Glomerular endothelial cell (primary cell): Measurements from ENCODE around the gene SH3BP2. TPM values are rescaled to one million over a fixed set of nuclear protein-coding genes. Genes with fewer than 3 reads are reported as not detected.
"Not testable (repeated sequence)": the region's sequence is repeated elsewhere in the genome, so short reads cannot be mapped to it uniquely, and the experiment has no call there.

Experiments
- DNase-seq: peaks from one replicate; pipeline ENCODE4 v3.0.0-alpha.2; 2011; ENCODE audit warnings: low read depth, low spot score; ENCODE audit errors: extremely low read depth
- total RNA-seq: library from RNA; depleted of rRNA; stranded (reverse); fragments of >200 nt; gene quantifications from 2 replicates; pipeline ENCODE4 v1.2.3, GENCODE V29; 2015

SH3BP2 gene
- total RNA-seq, 1 donor from 2014 or later, result 69.8 TPM

DNA sequence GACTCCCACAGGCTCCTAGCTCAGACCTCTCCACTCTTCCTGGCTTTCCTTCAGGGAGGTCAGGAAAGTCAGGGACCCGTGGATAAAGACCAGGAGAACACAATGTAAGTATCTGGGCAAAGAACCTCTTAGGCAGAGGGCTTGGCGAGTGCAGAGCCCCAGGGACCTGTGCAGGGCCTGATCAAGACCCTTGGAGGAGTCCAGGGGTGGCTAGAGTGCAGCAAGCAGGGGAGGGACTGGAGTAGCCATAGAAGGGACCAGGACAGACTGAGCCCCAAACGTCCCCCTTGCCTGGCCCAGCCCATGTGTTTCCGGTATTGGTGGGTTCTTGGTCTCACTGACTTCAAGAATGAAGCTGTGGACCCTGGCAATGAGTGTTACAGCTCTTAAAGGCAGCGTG is 30.8 kb upstream of the SH3BP2 start:
- DNase-seq, result no peak

DNA sequence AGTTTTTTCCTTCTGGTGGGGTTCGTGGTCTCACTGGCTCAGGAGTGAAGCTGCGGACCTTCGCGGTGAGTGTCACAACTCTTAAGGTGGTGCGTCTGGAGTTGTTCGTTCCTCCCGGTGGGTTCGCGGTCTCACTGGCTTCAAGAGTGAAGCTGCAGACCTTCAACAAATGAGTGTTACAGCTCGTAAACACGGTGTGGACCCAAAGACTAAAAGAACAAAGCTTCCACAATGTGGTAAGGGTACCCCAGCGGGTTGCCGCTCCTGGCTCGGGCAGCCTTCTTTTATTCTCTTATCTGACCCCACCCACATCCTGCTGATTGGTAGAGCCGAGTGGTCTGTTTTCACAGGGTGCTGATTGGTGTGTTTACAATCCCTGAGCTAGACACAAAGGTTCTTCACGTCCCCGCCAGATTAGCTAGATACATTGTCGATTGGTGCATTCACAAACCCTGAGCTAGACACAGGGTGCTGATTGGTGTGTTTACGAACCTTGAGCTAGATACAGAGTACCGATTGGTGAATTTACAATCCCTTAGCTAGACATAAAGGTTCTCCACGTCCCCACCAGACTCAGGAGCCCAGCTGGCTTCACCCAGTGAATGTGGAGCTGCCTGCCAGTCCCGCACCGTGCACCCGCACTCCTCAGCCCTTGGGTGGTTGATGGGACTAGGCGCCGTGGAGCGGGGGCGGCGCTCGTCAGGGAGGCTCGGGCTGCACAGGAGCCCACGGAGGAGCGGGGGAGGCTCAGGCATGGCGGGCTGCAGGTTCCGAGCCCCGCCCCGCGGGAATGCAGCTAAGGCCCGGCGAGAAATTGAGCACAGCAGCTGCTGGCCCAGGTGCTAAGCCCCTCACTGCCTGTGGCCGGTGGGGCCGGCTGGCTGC is 30.2 kb upstream of the SH3BP2 start:
- not testable (repeated sequence) for DNase-seq

DNA sequence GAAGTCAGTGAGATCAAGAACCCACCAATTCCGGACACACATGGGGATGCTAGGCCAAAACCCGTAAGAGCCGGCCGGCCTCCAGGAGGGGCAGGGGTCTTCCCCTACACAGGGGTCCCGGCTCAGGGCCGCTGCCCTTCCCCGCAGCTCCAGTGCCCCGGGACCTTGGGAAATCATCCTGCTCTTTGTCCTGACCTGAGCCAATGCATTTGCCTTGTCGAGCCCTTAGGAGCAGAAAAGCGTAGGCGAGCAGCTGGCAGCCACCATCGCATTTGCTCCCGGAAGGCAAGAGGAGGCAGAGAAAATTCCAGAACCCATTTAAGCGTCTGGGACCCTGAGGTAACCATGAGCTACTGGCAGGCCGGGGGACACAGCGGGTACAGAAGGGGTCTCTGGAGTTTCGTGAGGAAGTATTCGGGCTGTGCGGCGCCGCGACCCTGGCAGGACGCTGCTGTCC is 29.3 kb upstream of the SH3BP2 start:
- DNase-seq, result no peak

DNA sequence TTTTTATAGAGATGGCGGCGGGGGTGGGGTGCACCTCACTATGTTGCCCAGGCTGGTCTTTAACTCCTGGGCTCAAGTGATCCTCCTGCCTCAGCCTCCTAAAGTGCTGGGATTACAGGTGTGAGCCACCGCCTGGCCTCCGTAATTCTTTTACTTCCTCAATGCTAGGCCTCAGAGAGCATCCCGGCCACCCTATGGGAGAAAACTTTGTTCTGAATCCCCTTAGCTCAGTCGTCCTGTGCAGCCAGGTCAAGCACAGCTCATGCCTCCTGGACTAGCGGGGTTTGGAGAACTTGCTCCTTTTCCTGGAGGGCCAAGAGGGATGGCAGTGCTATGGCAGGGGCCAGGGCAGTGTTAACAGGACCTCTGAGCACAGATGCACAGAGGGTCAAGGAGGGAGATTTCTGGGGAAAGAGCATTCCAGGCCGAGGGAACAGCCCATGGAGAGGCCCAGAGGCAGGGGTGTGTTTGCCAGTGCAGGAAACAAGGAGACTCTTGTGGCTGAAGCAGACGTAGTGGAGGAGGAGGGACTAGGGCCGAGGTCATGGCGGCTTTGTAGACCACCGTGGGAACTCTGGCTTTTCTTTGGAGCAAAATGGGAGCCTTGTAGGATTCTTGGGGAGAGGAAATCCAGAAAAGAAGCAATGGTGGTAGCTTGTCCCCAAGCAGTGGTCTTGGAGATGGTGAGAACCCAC is 26.9 kb upstream of the SH3BP2 start:
- DNase-seq, result no peak

DNA sequence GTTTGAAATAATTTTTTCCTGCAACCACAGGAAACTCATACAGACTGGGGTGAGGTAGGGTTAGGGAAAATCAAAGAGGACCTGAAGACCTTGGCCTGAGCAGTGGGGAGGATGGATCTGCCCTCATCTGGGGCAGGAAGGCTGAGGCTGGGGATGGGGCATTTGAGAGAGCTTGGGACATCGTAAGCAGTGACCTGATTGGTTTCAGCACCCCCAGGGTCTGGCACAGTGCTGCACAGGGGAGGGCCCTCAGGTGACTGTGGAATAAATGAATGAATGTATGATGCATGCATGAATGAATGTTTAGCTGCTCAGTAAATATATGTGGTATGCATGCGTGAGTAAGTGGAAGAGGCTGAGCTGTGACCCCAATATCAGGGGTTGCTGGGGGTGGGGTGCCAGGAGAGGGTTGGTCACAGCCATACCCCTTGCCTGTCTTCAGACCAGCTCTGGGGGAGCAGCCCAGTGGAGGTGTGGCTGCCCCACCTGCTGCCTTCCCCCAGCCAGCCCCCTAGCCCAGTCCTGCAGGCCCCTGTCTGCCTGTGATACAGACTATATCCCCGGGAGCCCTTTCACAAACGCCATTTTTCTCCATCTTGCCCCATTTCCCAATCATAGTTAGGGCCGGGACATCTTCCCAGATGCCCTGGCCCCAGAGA is 25.7 kb upstream of the SH3BP2 start:
- DNase-seq, result no peak

DNA sequence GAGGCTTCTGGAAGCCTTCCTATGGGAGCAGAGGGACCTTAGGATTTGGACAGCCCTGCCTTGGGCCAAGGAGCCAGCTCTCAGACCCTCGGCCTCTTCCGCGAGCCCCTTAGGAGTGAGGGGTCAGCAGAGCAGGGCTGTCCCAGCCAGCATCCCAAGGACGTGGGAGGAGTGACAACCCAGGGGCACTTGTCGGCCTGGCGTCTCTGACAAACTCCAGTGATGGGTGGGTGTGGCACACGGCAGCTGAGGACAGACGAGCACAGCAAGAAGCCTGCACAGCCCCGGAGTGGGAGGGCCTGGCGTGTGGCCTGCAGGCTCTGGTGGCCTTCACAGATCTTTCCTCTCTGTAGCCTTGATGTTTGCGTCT is 25.2 kb upstream of the SH3BP2 start:
- DNase-seq, result no peak

DNA sequence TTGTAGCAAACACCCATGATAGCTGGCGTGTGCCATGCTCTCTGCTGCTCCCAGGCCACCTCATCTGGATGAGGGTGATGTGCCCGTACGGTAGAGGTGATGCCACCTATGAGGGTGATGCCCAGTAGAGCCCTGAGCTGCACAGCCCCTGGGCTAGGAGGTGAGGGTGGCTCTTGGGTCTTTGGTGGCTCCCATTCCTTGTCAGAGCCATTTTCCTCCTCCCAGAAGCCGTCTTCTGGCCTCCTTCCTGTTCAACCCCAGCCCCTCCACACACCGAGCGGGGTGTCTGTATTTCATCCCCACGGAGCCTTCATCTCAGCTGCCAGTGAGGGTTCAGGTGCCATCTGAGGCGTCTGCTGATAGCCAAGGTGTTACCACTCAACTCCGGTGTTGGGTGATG is 24.8 kb upstream of the SH3BP2 start:
- no peak for DNase-seq

DNA sequence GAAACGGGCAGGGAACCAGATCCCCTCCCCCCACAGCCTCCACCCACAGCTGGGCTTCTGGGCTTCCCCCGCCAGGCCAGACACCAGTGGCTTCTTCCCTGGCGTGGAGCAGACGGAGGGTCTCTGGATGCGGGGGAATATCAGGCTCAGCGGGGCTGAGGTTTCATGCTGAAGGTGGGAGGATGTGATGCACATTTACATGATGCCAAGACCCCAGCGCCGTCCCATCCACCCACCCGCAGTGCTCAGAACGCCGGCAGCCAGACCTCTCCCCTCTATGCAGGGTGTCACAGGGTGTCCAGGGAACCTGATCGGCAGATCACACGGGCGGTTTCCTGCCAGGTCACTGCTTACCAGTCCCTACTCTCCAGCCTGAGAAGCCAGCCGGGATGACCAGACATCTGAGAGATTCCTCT is 24.0 kb upstream of the SH3BP2 start:
- no peak for DNase-seq

DNA sequence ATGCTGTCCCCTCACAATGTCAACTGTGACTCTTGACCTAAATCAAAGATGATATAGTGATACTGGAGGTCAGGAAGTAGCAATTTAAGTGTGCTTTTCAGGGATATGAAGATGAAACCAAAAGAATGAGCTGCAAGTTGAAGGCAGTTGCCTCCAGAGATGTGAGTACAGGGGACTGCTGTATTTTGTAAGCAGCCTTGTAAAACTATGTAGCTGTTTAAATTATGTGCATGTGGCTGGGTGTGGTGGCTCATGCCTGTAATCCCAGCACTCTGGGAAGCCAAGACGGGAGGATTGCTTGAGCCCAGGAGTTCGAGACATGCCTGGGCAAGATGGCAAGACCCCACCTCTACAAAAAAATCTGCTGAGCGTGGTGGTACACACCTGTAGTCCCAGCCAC is 21.6 kb upstream of the SH3BP2 start:
- no peak for DNase-seq

DNA sequence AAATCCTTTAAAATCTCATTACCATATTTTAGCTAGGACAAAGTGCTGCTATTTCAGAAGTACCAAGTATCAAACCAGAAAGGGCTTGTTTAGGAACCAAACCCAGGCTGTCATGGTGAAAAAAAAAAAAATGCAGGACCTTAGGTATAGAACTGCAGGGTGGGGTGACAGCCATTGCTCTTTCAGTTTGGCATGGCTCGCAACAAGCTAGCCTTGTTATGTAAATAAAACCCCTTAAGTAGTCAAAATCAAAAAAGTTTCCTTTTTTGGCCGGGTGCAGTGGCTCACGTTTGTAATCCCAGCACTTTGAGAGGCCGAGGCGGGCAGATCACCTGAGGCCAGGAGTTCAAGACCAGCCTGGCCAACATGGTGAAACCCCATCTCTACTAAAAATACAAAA is 12.2 kb upstream of the SH3BP2 start:
- not testable (repeated sequence) for DNase-seq

DNA sequence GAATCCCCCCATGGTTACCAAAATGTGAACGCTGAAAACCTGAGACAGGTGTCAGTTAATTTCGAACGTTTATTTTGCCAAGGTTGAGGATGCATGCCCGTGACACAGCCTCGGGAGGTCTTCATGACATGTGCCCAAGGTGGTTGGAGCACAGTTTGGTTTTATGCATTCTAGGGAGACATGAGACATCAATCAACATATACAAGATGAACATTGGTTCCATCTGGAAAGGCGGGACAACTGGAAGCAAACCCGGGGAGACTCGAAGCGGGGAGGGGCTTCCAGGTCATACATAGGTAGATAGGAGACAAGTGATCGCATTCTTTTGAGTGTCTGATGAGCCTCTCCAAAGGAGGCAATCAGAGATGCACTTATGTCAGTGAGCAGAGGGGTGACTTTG is 11.0 kb upstream of the SH3BP2 start:
- DNase-seq, result no peak

DNA sequence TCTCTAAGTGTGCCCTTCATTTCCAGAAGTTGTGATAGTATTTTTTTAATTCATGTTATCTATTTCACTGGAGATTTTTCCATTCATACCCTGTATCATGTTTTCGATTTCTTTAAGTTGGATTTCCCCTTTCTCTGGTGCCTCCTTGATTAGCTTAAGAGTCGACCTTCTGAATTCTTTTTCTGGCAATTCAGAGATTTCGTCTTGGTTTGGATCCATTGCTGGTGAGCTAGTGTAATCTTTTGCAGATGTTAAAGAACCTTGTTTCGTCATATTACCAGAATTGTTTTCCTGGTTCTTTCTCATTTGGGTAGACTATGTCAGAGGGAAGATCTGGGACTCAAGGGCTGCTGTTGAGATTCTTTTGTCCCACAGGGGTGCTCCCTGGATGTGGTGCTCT is 9.1 kb upstream of the SH3BP2 start:
- DNase-seq, result no peak

DNA sequence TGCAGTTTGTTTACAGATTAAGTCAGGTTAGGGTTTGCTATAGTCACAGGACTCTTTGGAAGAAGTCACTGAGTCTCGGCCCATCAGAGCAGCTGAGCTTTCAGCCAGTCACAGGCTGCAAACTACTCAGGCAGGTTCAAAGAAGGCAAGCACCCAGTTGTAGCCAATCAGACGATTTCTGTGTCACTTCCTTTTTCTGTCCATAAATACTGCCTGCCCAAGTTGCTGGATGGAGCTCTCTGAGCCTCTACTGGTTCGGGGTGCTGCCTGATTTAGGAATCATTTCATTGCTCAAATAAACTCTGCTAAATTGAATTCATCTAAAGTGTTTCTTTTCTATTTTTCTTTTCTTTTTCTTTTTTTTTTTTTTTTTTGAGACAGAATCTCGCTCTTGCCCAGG is 7.3 kb upstream of the SH3BP2 start:
- no peak for DNase-seq

DNA sequence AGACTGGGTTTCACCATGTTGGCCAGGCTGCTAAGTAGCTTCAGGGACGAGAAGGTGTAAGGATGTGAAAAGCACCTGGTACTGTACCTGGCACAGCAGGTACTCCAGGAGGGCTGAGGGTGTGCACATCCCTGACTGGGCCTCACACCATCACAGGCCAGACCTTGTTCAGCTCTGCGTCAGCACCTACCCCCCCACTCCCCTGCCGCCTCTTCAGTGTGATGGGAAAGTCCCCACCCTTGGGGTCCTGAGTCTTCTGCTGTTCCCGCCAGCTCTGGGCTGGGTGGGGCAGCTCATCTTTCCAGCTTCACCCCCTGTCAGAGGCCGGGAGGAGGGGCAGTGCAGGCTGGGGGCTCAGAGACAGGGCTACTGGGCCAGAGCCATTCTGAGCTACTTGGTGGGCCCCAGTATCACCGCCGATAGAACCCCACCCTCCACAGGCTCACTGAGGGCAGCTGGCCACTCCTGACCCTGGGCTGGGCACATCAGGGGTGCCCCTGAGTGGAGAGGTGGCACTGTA is 6.7 kb upstream of the SH3BP2 start:
- DNase-seq, result no peak

DNA sequence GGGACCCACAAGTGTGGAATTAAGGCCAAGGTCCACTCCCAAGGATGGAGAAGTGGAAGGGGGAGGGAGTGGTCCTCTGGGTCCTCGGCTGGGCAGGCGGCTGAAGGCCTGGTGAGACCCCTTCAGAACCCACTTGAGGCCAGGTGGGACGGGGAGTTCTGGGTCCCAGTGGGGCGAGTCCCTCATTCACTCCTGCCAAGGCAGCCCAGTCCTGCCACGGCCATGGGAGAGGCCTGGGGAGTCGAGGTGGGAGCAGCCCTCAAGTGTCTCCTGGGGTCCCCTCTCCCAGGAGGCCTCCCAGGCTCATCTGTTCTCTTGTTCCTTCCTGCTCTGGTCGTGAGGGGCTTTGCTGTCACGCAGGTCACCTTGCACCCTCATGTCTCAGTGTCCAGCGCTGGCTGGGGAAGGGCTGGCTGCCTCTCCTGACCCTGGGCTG is 6.1 kb upstream of the SH3BP2 start:
- no peak for DNase-seq

DNA sequence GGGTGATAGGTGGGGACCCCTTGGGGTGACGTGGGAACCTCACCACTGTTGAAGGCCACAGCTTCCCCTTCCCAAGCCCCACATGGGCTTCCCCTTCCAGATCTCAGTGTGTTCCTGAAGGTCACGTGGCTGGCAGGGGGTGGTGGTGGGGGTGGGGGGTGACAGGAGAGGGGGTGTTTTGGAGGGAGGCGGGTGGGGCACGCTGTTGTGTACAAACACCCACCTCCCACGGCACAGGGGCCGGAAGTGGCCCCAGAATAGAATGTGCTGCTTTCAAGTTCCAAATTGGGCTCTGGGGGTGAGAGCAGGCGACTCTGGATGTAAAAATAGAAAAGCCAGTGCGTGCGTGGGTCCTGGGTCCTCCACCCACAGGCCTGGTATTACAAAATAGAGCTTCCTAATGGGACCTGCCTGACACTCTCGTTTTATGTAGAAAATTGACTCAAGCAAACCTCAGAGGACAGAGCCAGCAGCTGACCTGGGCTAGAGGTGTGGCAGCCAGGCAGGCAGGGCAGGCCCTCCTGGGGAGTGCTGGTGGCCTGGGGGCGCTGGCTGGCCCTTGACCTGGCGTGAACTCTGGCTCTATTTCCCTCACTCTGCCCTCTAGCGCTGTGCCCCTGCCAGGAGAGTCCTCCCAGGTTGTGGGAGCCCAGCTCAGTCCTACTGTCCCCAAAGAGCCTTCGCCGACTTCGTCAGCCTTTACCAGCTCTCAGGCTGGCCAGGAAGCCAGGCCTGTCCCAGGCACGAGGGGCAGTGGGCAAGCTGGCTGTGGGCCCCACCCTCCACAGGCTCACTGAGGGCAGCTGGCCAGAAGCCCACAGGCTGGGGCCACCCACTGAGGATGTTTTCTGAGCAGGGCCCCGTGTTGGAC is 5.4 kb upstream of the SH3BP2 start:
- no peak for DNase-seq

DNA sequence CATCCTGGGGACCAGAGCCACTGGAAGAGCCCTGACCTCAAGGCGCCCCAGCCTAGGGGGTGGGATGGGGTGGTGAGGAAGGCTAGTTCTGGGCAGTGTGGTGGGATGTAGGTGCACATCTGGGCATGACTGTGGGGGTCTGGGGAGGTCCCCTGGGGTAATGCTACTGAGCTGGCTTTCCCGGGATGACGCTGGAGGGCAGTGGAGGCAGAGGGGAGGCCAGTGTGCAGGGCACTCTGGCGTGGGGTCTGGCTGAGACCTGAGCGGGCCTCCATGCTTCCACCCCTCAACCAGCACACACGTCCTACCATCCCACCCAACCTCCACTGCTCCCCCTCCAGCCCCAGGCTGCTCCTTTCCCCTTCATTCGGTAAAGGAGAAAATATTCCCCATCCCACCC is 4.8 kb upstream of the SH3BP2 start:
- no peak for DNase-seq

DNA sequence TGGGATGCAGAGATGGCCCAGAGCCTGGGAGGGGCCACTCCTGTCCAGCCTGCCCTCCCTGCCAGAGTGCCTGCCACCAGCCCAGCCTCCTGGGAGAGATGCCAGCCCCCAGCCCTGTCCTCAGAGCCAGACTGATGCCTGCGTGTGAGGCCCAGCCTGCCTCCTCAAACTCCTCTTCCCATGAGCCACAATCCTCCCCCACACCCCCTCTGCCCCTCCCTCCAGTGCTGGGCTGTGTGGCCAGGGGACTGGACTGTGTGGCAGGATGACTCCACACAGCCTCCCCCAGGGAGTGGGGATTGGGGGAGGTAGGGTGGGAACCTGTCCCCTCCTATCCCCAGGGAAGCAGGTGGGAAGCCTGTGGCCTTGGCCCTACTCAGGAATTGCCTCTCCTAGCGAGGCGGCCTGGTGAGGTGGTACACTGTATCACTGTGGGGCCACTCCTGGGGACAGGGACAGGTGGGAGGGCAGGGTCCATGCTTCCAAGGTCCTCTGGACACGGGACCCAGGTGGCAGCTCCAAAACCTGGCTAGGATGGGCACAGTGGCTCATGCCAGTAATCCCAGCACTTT is 4.3 kb upstream of the SH3BP2 start:
- DNase-seq, result no peak

DNA sequence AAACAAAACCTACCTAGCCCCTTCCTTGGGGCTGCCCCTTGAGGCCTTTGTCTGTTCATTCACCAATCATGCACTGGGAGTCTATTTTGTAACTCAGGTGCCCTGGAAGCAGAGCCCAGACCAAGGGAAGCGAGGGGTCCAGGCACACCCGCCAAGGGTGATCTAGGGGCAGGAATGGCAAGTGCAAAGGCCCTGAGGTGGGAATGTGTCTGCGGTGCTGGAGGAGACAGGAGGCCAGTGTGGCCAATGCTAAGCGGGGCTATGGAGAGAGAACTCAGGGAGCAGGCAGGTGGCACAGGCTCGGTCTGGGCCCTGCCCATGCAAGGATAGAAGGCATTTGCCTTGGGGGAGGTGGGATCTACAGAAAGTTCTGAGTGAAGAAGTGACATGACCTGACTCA is 3.5 kb upstream of the SH3BP2 start:
- no peak for DNase-seq
